ENCODE results near the gene EDA. TPM values are rescaled to one million over a fixed set of nuclear protein-coding genes. Genes with fewer than 3 reads are reported as not detected.

Gene EDA
- total RNA-seq, 1 experiment from 2014 or later: 0.23 TPM

DNA sequence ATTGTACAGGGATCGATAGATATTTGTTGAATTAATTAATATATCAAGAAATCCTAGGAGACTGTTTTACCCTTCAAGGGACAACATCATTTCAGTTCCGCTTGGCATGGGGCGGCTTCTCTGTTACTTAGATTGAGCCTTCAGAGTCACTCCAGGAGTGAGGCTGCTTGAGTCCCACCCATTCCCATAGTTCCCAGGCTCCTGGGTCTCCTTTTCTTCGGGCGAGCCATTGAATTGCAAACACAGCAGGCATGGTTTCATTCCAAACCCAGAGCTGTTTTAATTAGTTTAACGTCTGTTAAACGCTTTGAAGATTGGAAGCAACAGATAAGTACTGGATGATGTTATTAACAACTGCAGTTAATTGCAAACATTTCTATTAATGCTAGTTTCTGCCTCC is 571 bp upstream of the EDA start:
- Histone ChIP-seq H3K36me3 (ENCODE audit: control insufficient read depth, insufficient read depth, low read length) (no peaks in the 10 kb centered on the region), H3K27me3 (ENCODE audit: control insufficient read depth, insufficient read depth, low read length) (peaks cover 3% of the 10 kb centered on the region; the same call in 1 of the 2 replicates), H3K4me1 (ENCODE audit: control insufficient read depth, insufficient read depth, low read length) (no peaks in the 10 kb centered on the region; the same call in 1 of the 2 replicates), H3K4me3 (ENCODE audit: low read depth in 2 of 2, low read length in 2 of 2) (peak overlapping the region; percentile 37 to 46), H3K27ac (ENCODE audit: low read length) (no peak overlapping the region), H3K9me3 (ENCODE audit: control insufficient read depth, insufficient read depth, low read depth, low read length) (no peaks in the 10 kb centered on the region)
- in situ Hi-C loops (cut with HindIII; ENCODE audit: low pct_unique_long_range_greater_than_20kb, low sequenced_read_pairs): no loop called here
- ChIA-PET CTCF (no interaction called here), POLR2A (no interaction called here)
- ATAC-seq (no peak), DNase-seq (ENCODE audit: low read depth, low spot score) (no peak)
- intact Hi-C loops (cut with micrococcal nuclease; ENCODE audit: unreplicated experiment): loop anchor here (5.0 kb wide), 1 partner anchor 78 kb away; no protein-coding TSS in a partner anchor
- TF ChIP-seq TCF7L2 (IDR thresholded peaks at IDR 0.05; ENCODE audit: low read depth, low read length): no peak
- no peak for TF ChIP-seq REST (IDR thresholded peaks at IDR 0.05; ENCODE audit: insufficient read depth in 1 of 2, low read depth in 2 of 2, low read length in 1 of 2)
- TF ChIP-seq POLR2AphosphoS5 (IDR thresholded peaks at IDR 0.05; ENCODE audit: low read depth, low read length): no peak
- no peak for TF ChIP-seq SIN3A (IDR thresholded peaks at IDR 0.05; ENCODE audit: borderline replicate concordance, insufficient read depth, low read depth, low read length)
- TF ChIP-seq, protein P1, sequence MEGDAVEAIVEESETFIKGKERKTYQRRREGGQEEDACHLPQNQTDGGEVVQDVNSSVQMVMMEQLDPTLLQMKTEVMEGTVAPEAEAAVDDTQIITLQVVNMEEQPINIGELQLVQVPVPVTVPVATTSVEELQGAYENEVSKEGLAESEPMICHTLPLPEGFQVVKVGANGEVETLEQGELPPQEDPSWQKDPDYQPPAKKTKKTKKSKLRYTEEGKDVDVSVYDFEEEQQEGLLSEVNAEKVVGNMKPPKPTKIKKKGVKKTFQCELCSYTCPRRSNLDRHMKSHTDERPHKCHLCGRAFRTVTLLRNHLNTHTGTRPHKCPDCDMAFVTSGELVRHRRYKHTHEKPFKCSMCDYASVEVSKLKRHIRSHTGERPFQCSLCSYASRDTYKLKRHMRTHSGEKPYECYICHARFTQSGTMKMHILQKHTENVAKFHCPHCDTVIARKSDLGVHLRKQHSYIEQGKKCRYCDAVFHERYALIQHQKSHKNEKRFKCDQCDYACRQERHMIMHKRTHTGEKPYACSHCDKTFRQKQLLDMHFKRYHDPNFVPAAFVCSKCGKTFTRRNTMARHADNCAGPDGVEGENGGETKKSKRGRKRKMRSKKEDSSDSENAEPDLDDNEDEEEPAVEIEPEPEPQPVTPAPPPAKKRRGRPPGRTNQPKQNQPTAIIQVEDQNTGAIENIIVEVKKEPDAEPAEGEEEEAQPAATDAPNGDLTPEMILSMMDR (IDR thresholded peaks at IDR 0.05): no peak
- no TSS peak for BruUV-seq (replicated peaks)

DNA sequence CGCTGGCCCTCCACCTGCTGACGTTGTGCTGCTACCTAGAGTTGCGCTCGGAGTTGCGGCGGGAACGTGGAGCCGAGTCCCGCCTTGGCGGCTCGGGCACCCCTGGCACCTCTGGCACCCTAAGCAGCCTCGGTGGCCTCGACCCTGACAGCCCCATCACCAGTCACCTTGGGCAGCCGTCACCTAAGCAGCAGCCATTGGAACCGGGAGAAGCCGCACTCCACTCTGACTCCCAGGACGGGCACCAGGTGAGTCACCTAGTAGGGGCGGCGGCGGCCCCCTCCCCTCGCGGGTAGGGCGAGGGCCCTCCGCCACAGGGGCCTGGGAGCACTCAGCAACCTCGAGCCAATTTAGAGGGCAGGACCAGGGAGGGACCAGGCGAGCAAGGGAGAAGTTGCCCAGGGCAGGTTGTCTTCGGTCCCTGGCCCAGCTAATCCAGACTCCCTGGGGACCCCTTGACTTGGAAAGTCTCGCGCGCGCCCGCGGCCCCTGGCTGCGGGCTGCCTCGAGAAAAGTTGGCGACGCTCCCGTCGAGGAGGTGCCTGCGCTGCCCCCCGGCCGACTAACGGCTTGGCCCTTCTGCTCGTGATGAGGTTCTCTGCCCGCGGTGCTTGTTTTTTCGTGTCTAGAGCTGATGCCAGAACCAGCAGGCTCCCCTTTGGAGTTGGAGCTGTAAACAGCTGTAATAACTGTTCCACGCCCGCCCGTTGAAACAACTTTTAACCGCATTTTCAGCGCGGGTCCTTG is 717 bp downstream of the EDA start:
- Histone ChIP-seq H3K27ac (ENCODE audit: low read length) (no peak overlapping the region), H3K36me3 (ENCODE audit: control insufficient read depth, insufficient read depth, low read length) (no peaks in the 10 kb centered on the region), H3K27me3 (ENCODE audit: control insufficient read depth, insufficient read depth, low read length) (peaks cover 3% of the 10 kb centered on the region; the same call in 1 of the 2 replicates), H3K9me3 (ENCODE audit: control insufficient read depth, insufficient read depth, low read depth, low read length) (no peaks in the 10 kb centered on the region), H3K4me3 (ENCODE audit: low read depth in 2 of 2, low read length in 2 of 2) (peak overlapping the region; percentile 37 to 46), H3K4me1 (ENCODE audit: control insufficient read depth, insufficient read depth, low read length) (no peaks in the 10 kb centered on the region; the same call in 1 of the 2 replicates)
- ATAC-seq: peak; percentile 63; the same call in 1 of the 2 replicates
- in situ Hi-C loops (cut with HindIII; ENCODE audit: low pct_unique_long_range_greater_than_20kb, low sequenced_read_pairs) (no loop called here), intact Hi-C loops (cut with micrococcal nuclease; ENCODE audit: unreplicated experiment) (loop anchor here (5.0 kb wide), 1 partner anchor 79 kb away; no protein-coding TSS in a partner anchor)
- BruUV-seq (replicated peaks): no TSS peak
- DNase-seq (ENCODE audit: low read depth, low spot score): no peak
- ChIA-PET POLR2A (no interaction called here), CTCF (no interaction called here)
- TF ChIP-seq REST (IDR thresholded peaks at IDR 0.05; ENCODE audit: insufficient read depth in 1 of 2, low read depth in 2 of 2, low read length in 1 of 2) (no peak), POLR2AphosphoS5 (IDR thresholded peaks at IDR 0.05; ENCODE audit: low read depth, low read length) (no peak), TCF7L2 (IDR thresholded peaks at IDR 0.05; ENCODE audit: low read depth, low read length) (no peak), SIN3A (IDR thresholded peaks at IDR 0.05; ENCODE audit: borderline replicate concordance, insufficient read depth, low read depth, low read length) (no peak)
- TF ChIP-seq, protein P1 (IDR thresholded peaks at IDR 0.05): no peak

All from Panc1 (cell line).